ENCODE measurements around the gene CHST15.
A peak's percentile ranks its signal among the peaks of the same experiment; 100 is the strongest.
"Not testable (repeated sequence)": the region's sequence is repeated elsewhere in the genome, so short reads cannot be mapped to it uniquely, and the experiment has no call there.

CHST15 gene

DNA sequence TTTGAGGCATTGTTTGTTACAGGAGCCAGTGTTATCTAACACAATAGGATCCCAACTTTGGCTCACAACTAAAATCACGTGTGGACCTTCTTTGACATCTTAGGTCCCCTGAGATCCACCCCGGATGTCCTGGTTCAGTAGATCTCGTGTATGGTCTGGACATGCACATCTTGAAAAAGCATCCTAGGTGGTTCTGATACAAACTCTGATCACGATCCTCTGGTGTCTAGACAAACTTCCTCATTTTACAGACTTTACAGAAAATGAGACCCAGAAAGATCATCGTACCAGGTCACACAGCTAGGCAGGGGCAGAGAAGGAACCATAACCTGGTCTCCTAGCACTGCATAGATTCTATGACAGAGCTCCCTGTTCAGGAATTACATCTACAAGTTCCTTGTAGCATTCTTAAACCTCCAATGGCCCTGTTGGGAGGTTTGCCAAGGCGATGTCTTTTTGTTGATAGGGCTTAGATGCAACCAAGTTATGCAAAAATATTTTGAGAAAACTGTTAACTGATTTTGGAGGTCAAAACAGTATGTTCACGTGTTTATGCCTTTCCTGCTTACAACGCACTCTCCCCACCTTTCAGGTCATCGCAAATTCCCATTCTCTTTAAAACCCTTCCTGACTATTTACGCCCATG lies 30.8 kb upstream of the CHST15 start:
- DNase-seq: no peak

GRCh38 chr10:124123156-124123555 lies 29.8 kb upstream of the CHST15 start:
- DNase-seq: peak; percentile 4

GRCh38 chr10:124122211-124122610 lies 28.8 kb upstream of the CHST15 start:
- DNase-seq: no peak

DNA sequence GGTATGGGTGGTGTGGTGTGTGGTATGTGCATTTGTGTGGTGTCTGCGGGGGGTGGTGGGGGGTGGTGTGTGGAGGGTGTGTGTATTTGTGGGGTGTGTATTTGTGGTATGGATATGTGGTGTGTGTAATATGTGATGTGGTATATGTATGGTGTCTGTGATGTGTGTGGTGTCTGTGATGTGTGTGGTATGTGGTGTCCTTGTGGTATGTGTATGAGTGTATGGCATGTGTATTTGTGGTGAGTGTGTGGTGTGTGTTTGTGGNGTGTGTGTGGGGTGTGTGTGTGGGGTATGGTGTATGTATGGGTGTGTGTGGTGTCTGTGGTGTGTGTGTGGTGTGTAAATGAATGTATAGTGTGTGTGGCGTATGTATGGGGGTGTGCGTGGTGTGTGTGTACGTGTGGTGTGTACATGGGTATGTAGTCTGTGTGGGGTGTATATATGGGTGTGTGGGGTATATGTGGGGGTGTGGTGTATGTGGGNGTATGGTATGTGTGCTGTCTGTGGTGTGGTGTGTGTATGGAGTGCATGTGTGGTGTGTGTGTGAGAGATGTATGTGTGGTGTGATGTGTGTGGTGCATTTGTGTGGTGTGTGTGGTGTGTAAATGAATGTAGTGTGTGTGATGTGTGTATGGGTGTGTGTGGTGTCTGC lies 27.1 kb upstream of the CHST15 start:
- DNase-seq: no peak

DNA sequence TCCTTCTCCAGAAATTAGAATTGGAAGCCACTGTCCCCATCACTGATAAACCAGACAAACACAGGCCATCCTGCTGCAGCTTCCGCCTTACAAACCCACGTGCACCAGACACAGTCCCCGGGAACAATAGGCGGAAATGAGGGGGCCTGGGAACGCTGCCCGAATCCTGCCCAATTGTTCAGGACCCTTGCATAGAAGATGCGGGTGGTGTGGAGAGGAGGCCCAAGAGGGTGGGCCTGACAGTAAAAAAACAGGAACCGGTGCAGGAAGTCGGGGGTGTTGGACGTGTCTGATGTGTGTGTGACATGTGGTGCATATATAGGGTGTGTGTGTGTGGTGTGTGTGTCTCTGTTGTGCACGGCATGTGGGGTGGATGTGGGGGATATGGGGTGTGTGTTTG lies 26.5 kb upstream of the CHST15 start:
- DNase-seq: no peak

GRCh38 chr10:124119216-124119615 lies 25.8 kb upstream of the CHST15 start:
- DNase-seq: no peak

- no peak for DNase-seq
Measured at GRCh38 chr10:124117833-124118232, 24.4 kb upstream of the CHST15 start.

DNA sequence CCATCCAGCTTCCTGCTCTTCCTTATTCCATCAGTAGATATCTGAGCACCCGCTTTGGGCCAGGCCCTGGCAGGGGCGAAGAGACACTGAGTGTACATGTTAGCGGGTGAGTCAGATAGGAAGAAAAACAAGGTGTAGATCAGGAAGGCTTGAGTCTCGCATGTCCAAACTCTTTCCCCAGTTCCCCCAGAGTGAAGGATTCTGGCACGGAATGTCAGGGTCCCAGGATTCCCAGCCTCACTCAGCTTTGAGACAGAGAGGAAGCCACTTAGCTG lies 24.1 kb upstream of the CHST15 start:
- no peak for DNase-seq

DNA sequence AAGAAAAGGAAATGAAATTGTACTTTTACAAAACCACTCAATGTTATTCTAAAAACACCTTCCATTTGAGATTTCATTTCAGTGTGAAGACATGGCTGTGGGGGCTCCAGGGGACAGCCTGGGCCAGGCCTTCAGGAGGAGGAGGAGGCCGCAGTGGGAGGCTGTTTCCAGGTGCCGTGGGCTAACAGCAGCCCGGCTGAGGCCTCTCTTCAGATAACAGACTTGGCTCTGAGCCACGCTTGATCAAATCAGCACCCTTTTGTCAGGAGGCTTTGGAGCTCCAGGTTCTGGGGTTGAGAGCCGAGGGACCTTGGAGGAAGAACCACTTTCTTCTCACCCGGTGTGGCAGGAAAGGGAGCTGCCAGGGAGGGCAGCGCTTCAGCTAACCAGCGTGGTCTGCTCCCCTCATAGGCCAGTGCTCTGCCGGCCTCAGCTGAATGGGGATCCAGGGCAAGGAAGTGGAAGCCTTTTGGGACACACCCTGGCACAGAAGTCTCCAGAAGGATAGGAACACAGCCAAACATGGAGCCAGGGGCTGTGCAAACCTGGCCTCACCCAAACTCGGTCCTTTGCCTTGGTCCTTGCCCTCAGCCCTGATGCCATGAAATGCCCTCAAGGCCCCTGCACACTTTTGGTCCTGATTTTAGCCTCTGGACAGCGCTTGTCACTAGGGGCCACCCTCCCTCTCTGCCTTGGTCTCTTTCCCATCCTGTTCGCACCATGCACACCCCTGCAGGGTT lies 23.5 kb upstream of the CHST15 start:
- no peak for DNase-seq

- no peak for DNase-seq
Measured at GRCh38 chr10:124114696-124115095, 21.3 kb upstream of the CHST15 start.

DNA sequence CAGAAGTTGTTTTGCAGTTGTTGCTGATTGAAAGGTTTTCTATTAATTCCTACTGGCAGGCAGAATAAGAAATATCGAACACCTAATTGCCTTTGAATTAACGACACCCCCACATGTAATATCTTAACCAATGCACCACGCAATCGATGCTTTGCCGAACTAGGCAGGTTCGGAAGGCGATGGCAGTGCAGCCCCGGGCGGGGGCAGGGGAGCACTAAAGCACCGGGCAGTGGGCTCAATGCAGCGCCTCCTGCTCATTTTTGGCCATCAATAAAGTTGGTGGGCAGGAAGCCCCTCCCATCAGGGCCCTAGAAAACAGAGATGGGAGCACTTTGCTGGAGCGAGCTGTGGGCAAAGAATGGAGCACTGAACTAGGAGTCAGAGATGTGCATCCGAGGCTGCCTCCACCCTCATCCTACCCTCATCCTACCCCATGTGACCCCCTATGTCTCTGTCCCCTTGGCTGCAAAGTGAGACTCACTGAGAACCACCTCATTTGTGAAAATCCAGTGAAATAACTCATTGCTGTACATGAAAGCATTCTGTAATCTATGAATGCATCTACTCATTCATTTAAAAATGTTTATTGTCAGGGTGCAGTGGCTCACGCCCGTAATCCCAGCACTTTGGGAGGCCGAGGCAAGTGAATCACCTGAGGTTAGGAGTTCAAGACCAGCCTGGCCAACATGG lies 19.6 kb upstream of the CHST15 start:
- no peak for DNase-seq

- DNase-seq: no peak
Measured at GRCh38 chr10:124110882-124111281, 17.5 kb upstream of the CHST15 start.

DNA sequence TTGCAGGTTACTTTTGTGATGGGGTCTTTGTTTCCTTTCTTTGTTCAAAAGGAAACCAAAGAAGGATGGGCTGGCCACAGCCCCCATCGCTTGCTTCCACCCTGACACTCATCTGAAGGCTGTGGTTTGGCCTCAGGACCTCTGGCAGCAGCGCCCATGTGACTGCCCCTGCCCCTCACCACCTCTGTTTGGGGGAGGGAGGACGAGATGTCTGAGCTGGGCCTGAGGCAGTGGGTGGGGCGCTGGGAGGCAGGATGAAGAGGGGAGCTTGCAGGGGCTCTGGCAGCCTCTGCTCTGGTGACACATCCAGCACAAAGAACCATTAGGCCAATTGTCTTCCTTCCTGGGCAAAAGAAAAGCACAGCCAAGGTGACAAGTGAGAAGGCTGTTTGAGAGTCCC lies 15.9 kb upstream of the CHST15 start:
- DNase-seq: no peak

DNA sequence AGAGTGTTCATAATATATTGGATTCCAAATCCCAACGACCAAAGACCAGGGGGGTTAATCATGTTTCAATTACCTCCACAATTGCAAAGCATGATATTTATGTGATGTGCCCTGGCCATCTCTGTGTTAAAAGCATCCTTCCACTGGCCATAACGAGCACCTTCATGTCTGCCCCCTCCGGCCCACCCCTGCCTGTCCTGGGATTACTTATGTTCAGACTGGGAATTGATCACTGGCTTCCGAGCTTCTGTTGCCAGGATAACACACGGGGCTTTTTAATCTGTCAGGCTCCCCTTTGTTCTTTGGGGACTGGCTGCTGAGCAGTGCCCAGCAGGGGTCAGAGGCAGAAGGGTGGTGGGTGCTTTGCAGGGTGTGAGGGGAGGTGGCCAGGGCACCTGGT lies 13.7 kb upstream of the CHST15 start:
- DNase-seq: no peak

DNA sequence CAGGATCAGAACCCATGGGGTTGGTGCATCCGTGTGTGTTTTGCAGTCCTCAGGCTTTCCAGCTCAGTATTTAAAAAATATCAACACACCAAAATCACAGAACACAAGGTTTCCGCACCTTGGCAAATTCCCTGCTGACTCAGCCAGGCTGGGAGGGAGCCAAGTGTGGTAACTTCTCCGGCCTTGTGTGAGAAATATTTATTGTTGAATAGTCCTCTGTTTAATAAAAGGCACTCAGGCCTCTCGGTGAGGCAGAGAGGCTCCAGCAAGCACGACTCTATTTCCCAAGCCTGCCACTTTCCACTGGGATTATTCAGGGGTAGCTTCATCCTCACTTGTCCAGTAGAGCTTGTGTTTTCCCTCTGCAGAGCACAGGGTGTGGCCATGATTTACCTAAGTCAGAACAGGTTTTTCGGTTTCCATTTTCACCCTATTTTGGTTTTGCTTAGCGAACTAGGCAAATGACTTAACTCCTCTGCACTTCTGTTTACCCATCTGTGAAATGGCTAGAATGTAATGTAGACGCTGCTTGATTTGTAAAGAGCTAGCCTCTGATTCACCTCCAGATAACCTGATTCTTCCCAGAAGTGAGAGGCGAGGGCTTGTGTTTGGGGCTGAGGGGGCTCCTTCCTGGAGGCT lies 13.0 kb upstream of the CHST15 start:
- peak; percentile 67 for DNase-seq

- DNase-seq: no peak
Measured at GRCh38 chr10:124105594-124105993, 12.2 kb upstream of the CHST15 start.

- DNase-seq: no peak
Measured at GRCh38 chr10:124105045-124105444, 11.6 kb upstream of the CHST15 start.

DNA sequence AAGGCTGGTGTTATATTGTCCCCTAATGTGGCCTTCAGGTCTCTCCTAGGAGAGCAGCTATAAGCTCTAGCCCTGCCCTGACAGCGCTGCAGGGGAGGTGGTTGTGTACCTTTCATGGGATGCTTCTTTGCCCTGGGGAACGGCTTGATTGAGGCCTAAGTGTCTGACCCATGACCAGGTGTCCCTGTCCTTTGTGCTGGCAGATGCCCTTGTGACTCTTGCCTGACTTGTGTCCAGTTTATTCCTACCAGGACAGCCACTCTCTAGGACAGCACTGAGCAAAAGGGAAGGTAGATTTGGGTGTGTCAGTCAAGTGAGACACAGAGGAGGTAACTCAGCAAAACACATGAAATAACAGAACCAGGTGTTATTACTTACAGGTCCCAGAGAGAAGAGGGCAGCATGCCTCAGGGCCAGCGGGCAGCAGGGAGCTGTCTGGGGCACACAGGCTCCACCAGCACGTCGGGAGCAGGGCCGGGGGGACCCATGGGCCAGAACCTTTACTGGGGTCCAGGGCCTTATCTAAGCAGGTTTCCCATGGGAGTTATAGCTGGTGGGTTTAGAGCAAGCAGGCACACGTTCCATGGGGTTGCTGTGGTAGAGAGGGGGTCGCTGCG lies 10.7 kb upstream of the CHST15 start:
- DNase-seq: no peak

GRCh38 chr10:124101351-124101750 lies 8.0 kb upstream of the CHST15 start:
- no peak for DNase-seq

DNA sequence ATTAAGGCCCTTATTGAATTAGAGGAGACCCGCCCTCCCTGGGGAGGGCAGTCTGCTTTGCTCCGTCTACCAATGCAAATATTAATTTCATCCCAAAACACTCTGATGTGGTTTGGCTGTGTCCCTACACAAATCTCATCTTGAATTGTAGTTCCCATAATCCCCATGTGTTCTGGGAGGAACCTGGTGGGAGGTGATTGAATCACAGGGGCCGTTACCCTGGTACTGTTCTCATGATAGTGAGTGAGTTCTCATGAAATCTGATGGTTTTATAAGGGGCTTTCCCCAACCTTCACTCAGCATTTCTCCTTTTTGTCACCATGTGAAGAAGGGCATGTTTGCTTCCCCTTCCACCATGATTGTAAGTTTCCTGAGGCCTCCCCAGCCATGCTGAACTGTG lies 7.3 kb upstream of the CHST15 start:
- DNase-seq: not testable (repeated sequence)

DNA sequence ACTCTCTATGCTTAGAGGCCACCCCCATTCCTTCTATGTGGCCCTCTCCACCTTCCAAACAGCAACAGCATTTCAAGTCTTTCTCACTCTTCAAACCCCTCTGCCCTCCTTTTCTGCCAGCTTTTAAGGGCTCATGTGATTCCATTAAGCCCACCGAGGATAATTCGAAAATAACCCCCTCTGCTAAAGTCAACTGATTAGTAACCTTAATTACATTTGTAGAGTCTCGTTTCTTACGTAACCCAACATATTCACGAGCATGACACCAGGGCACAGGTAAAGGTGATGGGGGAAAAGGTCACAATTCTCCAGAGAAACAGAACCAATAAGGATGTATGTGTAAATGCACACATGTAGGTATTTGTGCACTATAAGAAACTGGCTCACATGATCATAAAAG lies 6.7 kb upstream of the CHST15 start:
- DNase-seq: no peak

DNA sequence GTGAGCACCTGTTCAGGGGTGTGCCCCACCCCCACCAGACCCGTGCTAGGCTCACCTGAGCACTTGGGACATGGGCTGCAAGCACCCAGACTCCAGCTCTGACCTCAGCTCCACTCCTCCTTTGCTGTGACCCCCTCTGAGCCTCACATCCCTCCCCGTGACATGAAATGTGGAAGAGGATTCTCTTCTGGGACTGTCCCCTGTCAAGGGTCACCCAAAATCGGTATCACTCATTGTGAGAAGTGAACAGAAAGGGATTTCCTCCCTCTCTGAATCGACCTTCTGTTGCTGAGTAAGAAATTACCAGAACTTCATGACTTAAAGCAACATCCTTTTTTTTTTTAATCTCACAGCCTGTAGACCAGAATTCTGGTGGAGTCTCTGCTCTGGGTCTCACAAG lies 6.2 kb upstream of the CHST15 start:
- DNase-seq: no peak

DNA sequence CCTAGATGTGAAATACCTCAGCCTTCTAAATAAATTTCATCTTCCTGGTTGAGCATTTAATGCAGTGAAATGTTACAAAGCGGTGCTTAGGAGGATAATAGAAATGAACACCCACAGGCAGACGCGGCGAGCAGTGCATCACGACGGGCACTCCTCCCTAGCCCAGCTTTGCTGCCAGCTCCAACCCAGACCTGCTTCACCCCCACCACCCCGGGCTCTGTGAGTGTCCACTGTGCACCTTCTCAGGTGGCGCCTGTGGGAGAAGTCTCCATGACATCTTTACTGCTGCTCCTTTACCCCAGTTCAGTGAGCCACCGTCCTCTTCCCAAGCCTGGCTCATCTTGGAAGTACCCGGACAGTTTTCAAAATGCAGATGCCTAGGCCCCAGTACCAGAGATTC lies 5.2 kb upstream of the CHST15 start:
- no peak for DNase-seq
